Immature natural killer cell (primary cell): ENCODE data around the gene STX2. TPM values are rescaled to one million over a fixed set of nuclear protein-coding genes. Genes with fewer than 3 reads are reported as not detected.
A peak's percentile ranks its signal among the peaks of the same experiment; 100 is the strongest.

ENCODE experiments used
- DNase-seq, 3 donors: peaks; one replicate each; pipeline ENCODE4 v3.0.0; 2022; ENCODE audit warnings: mixed read lengths in 1 of 3
- H3K27ac Mint-ChIP-seq, 6 donors: one replicate each; pipeline ENCODE4 v1.8.0; 2020; ENCODE audit warnings: mixed read lengths in 6 of 6, mild to moderate bottlenecking in 5 of 6, inconsistent platforms in 4 of 6, moderate library complexity in 3 of 6
- H3K27me3 Mint-ChIP-seq, 3 donors: one replicate each; pipeline ENCODE4 v1.8.0; 2020 to 2021; ENCODE audit warnings: low read depth in 3 of 3, mild to moderate bottlenecking in 3 of 3, mixed read lengths in 3 of 3, moderate library complexity in 3 of 3, inconsistent platforms in 1 of 3
- H3K36me3 Mint-ChIP-seq, 3 donors: one replicate each; pipeline ENCODE4 v1.8.0; 2020; ENCODE audit warnings: mixed read lengths in 3 of 3, inconsistent platforms in 2 of 3, mild to moderate bottlenecking in 2 of 3
- H3K4me1 Mint-ChIP-seq, 2 donors: one replicate each; pipeline ENCODE4 v1.8.0; 2020; ENCODE audit warnings: inconsistent platforms in 2 of 2, mild to moderate bottlenecking in 2 of 2, mixed read lengths in 2 of 2, moderate library complexity in 1 of 2
- H3K4me3 Mint-ChIP-seq, 5 donors: one replicate each; pipeline ENCODE4 v1.8.0; 2020; ENCODE audit warnings: mild to moderate bottlenecking in 5 of 5, mixed read lengths in 5 of 5, inconsistent platforms in 3 of 5, moderate library complexity in 3 of 5
- H3K9me3 Mint-ChIP-seq, 6 donors: one replicate each; pipeline ENCODE4 v1.8.0; 2020; ENCODE audit warnings: mild to moderate bottlenecking in 6 of 6, mixed read lengths in 6 of 6, inconsistent platforms in 4 of 6, moderate library complexity in 3 of 6
- polyA plus RNA-seq, 3 donors: library from polyadenylated mRNA; unstranded; fragments of 300-500 nt; fragmentation: Illumina TruSeq; gene quantifications; one replicate each; pipeline ENCODE4 v1.2.3, GENCODE V29; 2021

STX2 gene
- polyA plus RNA-seq, 3 donors from 2014 or later: 3.3 to 5.8 (median 3.6) TPM

GRCh38 chr12:130832561-130833209 is 6.4 kb downstream of the STX2 start:
- Mint-ChIP-seq H3K4me3 (no peak overlapping the region), H3K9me3 (no peaks in the 10 kb centered on the region), H3K4me1 (peaks cover 3 to 7% of the 10 kb centered on the region in 2 donors)

GRCh38 chr12:130831876-130832405 is 7.1 kb downstream of the STX2 start:
- H3K27me3 Mint-ChIP-seq: no peaks in the 10 kb centered on the region
- peaks cover 3 to 5% of the 10 kb centered on the region in 2 donors for H3K4me1 Mint-ChIP-seq
- no peak overlapping the region for H3K27ac Mint-ChIP-seq
- H3K4me3 Mint-ChIP-seq: no peak overlapping the region
- no peak for DNase-seq
- H3K36me3 Mint-ChIP-seq: peaks cover 0 to 3% (median 0%) of the 10 kb centered on the region in 3 donors
- no peaks in the 10 kb centered on the region for H3K9me3 Mint-ChIP-seq

More at GRCh38 chr12:130832561-130833209, 6.4 kb downstream of the STX2 start:
- H3K36me3 Mint-ChIP-seq: peaks cover 0 to 3% (median 0%) of the 10 kb centered on the region in 3 donors
- H3K27ac Mint-ChIP-seq: no peak overlapping the region
- no peaks in the 10 kb centered on the region for H3K27me3 Mint-ChIP-seq
- no peak for DNase-seq

GRCh38 chr12:130831246-130831645 is 7.8 kb downstream of the STX2 start:
- peaks cover 0 to 3% (median 0%) of the 10 kb centered on the region in 3 donors for H3K36me3 Mint-ChIP-seq
- no peak overlapping the region for H3K4me3 Mint-ChIP-seq
- no peak overlapping the region for H3K27ac Mint-ChIP-seq
- no peak for DNase-seq
- no peaks in the 10 kb centered on the region for H3K9me3 Mint-ChIP-seq
- H3K4me1 Mint-ChIP-seq: peaks cover 0 to 3% of the 10 kb centered on the region in 2 donors
- no peaks in the 10 kb centered on the region for H3K27me3 Mint-ChIP-seq

GRCh38 chr12:130830246-130830551 is 8.9 kb downstream of the STX2 start:
- Mint-ChIP-seq H3K36me3 (no peaks in the 10 kb centered on the region), H3K27ac (no peak overlapping the region), H3K27me3 (no peaks in the 10 kb centered on the region), H3K4me1 (peaks cover 0 to 5% of the 10 kb centered on the region in 2 donors), H3K9me3 (no peaks in the 10 kb centered on the region), H3K4me3 (no peak overlapping the region)
- DNase-seq: no peak

- H3K9me3 Mint-ChIP-seq: no peaks in the 10 kb centered on the region
- no peak overlapping the region for H3K4me3 Mint-ChIP-seq
- DNase-seq: no peak
- no peaks in the 10 kb centered on the region for H3K36me3 Mint-ChIP-seq
- H3K4me1 Mint-ChIP-seq: peaks cover 0 to 5% of the 10 kb centered on the region in 2 donors
- no peaks in the 10 kb centered on the region for H3K27me3 Mint-ChIP-seq
- no peak overlapping the region for H3K27ac Mint-ChIP-seq
Observed at GRCh38 chr12:130829391-130830245, 9.4 kb downstream of the STX2 start.

- DNase-seq: no peak
- Mint-ChIP-seq H3K36me3 (no peaks in the 10 kb centered on the region), H3K4me1 (peaks cover 0 to 5% of the 10 kb centered on the region in 2 donors), H3K27ac (no peak overlapping the region), H3K27me3 (no peaks in the 10 kb centered on the region), H3K4me3 (no peak overlapping the region), H3K9me3 (no peaks in the 10 kb centered on the region)
Observed at GRCh38 chr12:130828895-130829294, 10.2 kb downstream of the STX2 start.

GRCh38 chr12:130827432-130827831 is 11.6 kb downstream of the STX2 start:
- peaks cover 0 to 3% (median 0%) of the 10 kb centered on the region in 3 donors for H3K36me3 Mint-ChIP-seq
- H3K27ac Mint-ChIP-seq: peak overlapping the region in 1 of 6 donors; percentile 13
- H3K4me3 Mint-ChIP-seq: no peak overlapping the region
- no peak for DNase-seq
- H3K27me3 Mint-ChIP-seq: peaks cover 0 to 2% (median 0%) of the 10 kb centered on the region in 3 donors
- peaks cover 0 to 3% of the 10 kb centered on the region in 2 donors for H3K4me1 Mint-ChIP-seq
- H3K9me3 Mint-ChIP-seq: no peaks in the 10 kb centered on the region

- H3K27me3 Mint-ChIP-seq: peaks cover 0 to 2% (median 0%) of the 10 kb centered on the region in 3 donors
Observed at GRCh38 chr12:130826151-130826801, 12.8 kb downstream of the STX2 start.

GRCh38 chr12:130825771-130826150 is 13.3 kb downstream of the STX2 start:
- DNase-seq: no peak
- H3K27ac Mint-ChIP-seq: no peak overlapping the region
- H3K4me3 Mint-ChIP-seq: no peak overlapping the region
- H3K27me3 Mint-ChIP-seq: peaks cover 0 to 2% (median 0%) of the 10 kb centered on the region in 3 donors
- no peaks in the 10 kb centered on the region for H3K9me3 Mint-ChIP-seq
- peaks cover 0 to 6% of the 10 kb centered on the region in 2 donors for H3K4me1 Mint-ChIP-seq
- peaks cover 2 to 6% (median 3%) of the 10 kb centered on the region in 3 donors for H3K36me3 Mint-ChIP-seq

More at GRCh38 chr12:130826151-130826801, 12.8 kb downstream of the STX2 start:
- Mint-ChIP-seq H3K9me3 (no peaks in the 10 kb centered on the region), H3K36me3 (peaks cover 0 to 3% (median 0%) of the 10 kb centered on the region in 3 donors), H3K4me3 (no peak overlapping the region), H3K27ac (no peak overlapping the region), H3K4me1 (peaks cover 0 to 5% of the 10 kb centered on the region in 2 donors)
- DNase-seq: peak; percentile 15 to 51 (median 37)

GRCh38 chr12:130819681-130820080 is 19.4 kb downstream of the STX2 start:
- H3K4me1 Mint-ChIP-seq: peaks cover 16 to 17% of the 10 kb centered on the region in 2 donors
- DNase-seq: no peak
- no peak overlapping the region for H3K27ac Mint-ChIP-seq
- H3K9me3 Mint-ChIP-seq: no peaks in the 10 kb centered on the region
- peaks cover 4 to 8% (median 5%) of the 10 kb centered on the region in 3 donors for H3K36me3 Mint-ChIP-seq
- peak overlapping the region; percentile 23 to 61 (median 57) for H3K4me3 Mint-ChIP-seq
- H3K27me3 Mint-ChIP-seq: peaks cover 0 to 5% (median 2%) of the 10 kb centered on the region in 3 donors

GRCh38 chr12:130818635-130819576 is 20.1 kb downstream of the STX2 start:
- DNase-seq: peak; percentile 66 to 68 (median 68)
- Mint-ChIP-seq H3K36me3 (peaks cover 5 to 8% (median 8%) of the 10 kb centered on the region in 3 donors), H3K4me3 (peak overlapping the region; percentile 86 to 97 (median 89)), H3K9me3 (no peaks in the 10 kb centered on the region), H3K27ac (peak overlapping the region in 5 of 6 donors; percentile 4 to 84 (median 38)), H3K27me3 (peaks cover 0 to 5% (median 2%) of the 10 kb centered on the region in 3 donors), H3K4me1 (peaks cover 16 to 17% of the 10 kb centered on the region in 2 donors)

- Mint-ChIP-seq H3K36me3 (peaks cover 5 to 9% (median 5%) of the 10 kb centered on the region in 3 donors), H3K27me3 (peaks cover 0 to 5% (median 2%) of the 10 kb centered on the region in 3 donors), H3K4me3 (peak overlapping the region; percentile 86 to 97 (median 89)), H3K27ac (peak overlapping the region in 4 of 6 donors; percentile 7 to 84 (median 48)), H3K9me3 (no peaks in the 10 kb centered on the region), H3K4me1 (peaks cover 16 to 17% of the 10 kb centered on the region in 2 donors)
- DNase-seq: no peak
Observed at GRCh38 chr12:130818272-130818634, 20.8 kb downstream of the STX2 start.
